Caco-2 (cell line): ENCODE data around the gene KANSL3. TPM values are rescaled to one million over a fixed set of nuclear protein-coding genes. Genes with fewer than 3 reads are reported as not detected.

Source experiments
- BruUV-seq: library from RNA; stranded (reverse); fragments of 400-500 nt; replicated peaks from 2 replicates; lab custom pipeline; 2021; lab: Mats Ljungman, UMichigan
- CTCF ChIA-PET: fragments of 300-600 bp; sonication (Branson Sonifier 250); formaldehyde crosslinking; loops from one replicate; lab custom pipeline; 2022; ENCODE audit warnings: antibody characterized with exemption; lab: Charles Lee
- POLR2A ChIA-PET: fragments of 300-600 bp; sonication (Branson Sonifier 250); formaldehyde crosslinking; loops from one replicate; lab custom pipeline; 2022; ENCODE audit warnings: antibody characterized with exemption; lab: Charles Lee
- DNase-seq, 2 experiments: peaks; one replicate each; pipeline versions ENCODE4 v3.0.0 to v3.0.0-alpha.2; 2020 to 2022
- H3K27me3 ChIP-seq: replicated peaks from 2 replicates; pipeline ENCODE4 v1.6.0; 2011; ENCODE audit warnings: low read length; ENCODE audit not compliant: control insufficient read depth, insufficient read depth
- H3K36me3 ChIP-seq: 2 replicates; pipeline ENCODE4 v1.5.1; 2011; ENCODE audit warnings: low read length; ENCODE audit not compliant: control insufficient read depth, insufficient read depth
- H3K4me1 ChIP-seq: fragments of 250-450 bp; sonication (Bioruptor Pico); 2 replicates; pipeline ENCODE4 v1.5.1; 2020; ENCODE audit warnings: mild to moderate bottlenecking
- H3K4me3 ChIP-seq: 2 replicates; pipeline ENCODE4 v1.5.1; 2011; ENCODE audit warnings: low read depth, mild to moderate bottlenecking, control low read depth, low read length
- H3K9me3 ChIP-seq: fragments of 250-450 bp; sonication (Bioruptor Pico); 2 replicates; pipeline ENCODE4 v1.5.1; 2020; ENCODE audit warnings: mild to moderate bottlenecking, moderate library complexity
- H3K27ac Mint-ChIP-seq: one replicate; pipeline ENCODE4 v1.8.0; 2022; ENCODE audit warnings: mixed read lengths; ENCODE audit not compliant: unreplicated experiment
- H3K27me3 Mint-ChIP-seq: one replicate; pipeline ENCODE4 v1.8.0; 2022; ENCODE audit warnings: mixed read lengths; ENCODE audit not compliant: insufficient read depth, unreplicated experiment
- H3K36me3 Mint-ChIP-seq: one replicate; pipeline ENCODE4 v1.8.0; 2022; ENCODE audit warnings: mild to moderate bottlenecking, mixed read lengths; ENCODE audit not compliant: insufficient read depth, unreplicated experiment
- H3K4me1 Mint-ChIP-seq: one replicate; pipeline ENCODE4 v1.8.0; 2022; ENCODE audit warnings: low read depth, mixed read lengths; ENCODE audit not compliant: unreplicated experiment
- H3K4me3 Mint-ChIP-seq: one replicate; pipeline ENCODE4 v1.8.0; 2022; ENCODE audit warnings: mild to moderate bottlenecking, moderate library complexity, mixed read lengths; ENCODE audit not compliant: unreplicated experiment
- H3K9me3 Mint-ChIP-seq: one replicate; pipeline ENCODE4 v1.8.0; 2022; ENCODE audit warnings: mixed read lengths; ENCODE audit not compliant: unreplicated experiment
- intact Hi-C: fragments of 100-400 bp; cut with micrococcal nuclease; formaldehyde crosslinking; loops from one replicate; pipeline ENCODE4 v1.10.0; 2022; ENCODE audit not compliant: unreplicated experiment
- total RNA-seq: library from RNA; stranded (reverse); gene quantifications from 2 replicates; pipeline ENCODE4 v1.2.3, GENCODE V29; 2022
- TF ChIP-seq, protein P1 (sequence below), 2 experiments: fragments of 200-600 bp in 1 of 2; IDR thresholded peaks; 1 replicate in 1 of 2; 2 replicates in 1 of 2; pipeline versions ENCODE4 v1.5.1 to v1.8.0; 2011 to 2022; ENCODE audit warnings: antibody characterized with exemption in 1 of 2, control low read depth in 1 of 2, inconsistent platforms in 1 of 2, low read depth in 1 of 2, low read length in 1 of 2, mild to moderate bottlenecking in 1 of 2, moderate library complexity in 1 of 2; ENCODE audit not compliant: insufficient read depth in 1 of 2, severe bottlenecking in 1 of 2, unreplicated experiment in 1 of 2

The KANSL3 gene
- total RNA-seq, 1 experiment from 2014 or later = 48.6 TPM

DNA sequence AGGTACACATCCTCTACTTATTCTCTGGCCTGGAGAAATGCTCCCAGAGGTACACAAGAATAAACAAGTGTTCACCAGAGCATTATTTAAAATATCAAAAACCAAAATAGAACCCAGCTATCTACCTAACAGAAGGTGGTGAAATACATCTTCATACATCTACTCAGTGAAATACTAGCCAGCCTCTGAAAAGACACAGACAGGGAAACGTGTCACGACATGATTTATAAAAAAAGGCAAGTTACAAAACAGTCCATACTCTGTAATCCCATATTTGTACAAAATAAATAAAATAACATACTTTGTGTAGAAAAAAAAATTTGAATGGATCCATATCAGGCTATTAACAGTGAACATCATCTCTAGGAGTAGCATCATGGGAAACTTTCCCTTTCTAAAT is 38.2 kb downstream of the KANSL3 start:
- ChIA-PET POLR2A (no interaction called here), CTCF (no interaction called here)
- Mint-ChIP-seq H3K36me3 (peaks cover 43% of the 10 kb centered on the region), H3K27me3 (no peaks in the 10 kb centered on the region), H3K9me3 (no peaks in the 10 kb centered on the region), H3K4me1 (no peaks in the 10 kb centered on the region), H3K27ac (no peak overlapping the region), H3K4me3 (no peak overlapping the region)
- Histone ChIP-seq H3K27me3 (no peaks in the 10 kb centered on the region), H3K4me3 (no peak overlapping the region), H3K4me1 (no peaks in the 10 kb centered on the region), H3K9me3 (no peaks in the 10 kb centered on the region), H3K36me3 (peaks cover 8% of the 10 kb centered on the region)
- intact Hi-C loops = loop anchor here (5.0 kb wide), 1 partner anchor 202 kb away; no protein-coding TSS in a partner anchor
- BruUV-seq = no TSS peak
- TF ChIP-seq, protein P1, sequence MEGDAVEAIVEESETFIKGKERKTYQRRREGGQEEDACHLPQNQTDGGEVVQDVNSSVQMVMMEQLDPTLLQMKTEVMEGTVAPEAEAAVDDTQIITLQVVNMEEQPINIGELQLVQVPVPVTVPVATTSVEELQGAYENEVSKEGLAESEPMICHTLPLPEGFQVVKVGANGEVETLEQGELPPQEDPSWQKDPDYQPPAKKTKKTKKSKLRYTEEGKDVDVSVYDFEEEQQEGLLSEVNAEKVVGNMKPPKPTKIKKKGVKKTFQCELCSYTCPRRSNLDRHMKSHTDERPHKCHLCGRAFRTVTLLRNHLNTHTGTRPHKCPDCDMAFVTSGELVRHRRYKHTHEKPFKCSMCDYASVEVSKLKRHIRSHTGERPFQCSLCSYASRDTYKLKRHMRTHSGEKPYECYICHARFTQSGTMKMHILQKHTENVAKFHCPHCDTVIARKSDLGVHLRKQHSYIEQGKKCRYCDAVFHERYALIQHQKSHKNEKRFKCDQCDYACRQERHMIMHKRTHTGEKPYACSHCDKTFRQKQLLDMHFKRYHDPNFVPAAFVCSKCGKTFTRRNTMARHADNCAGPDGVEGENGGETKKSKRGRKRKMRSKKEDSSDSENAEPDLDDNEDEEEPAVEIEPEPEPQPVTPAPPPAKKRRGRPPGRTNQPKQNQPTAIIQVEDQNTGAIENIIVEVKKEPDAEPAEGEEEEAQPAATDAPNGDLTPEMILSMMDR (IDR thresholded peaks at IDR 0.05; ENCODE audit: insufficient read depth in 1 of 2, low read depth in 1 of 2, low read length in 1 of 2, severe bottlenecking in 1 of 2, unreplicated experiment in 1 of 2) = no peak
- no peak for DNase-seq

DNA sequence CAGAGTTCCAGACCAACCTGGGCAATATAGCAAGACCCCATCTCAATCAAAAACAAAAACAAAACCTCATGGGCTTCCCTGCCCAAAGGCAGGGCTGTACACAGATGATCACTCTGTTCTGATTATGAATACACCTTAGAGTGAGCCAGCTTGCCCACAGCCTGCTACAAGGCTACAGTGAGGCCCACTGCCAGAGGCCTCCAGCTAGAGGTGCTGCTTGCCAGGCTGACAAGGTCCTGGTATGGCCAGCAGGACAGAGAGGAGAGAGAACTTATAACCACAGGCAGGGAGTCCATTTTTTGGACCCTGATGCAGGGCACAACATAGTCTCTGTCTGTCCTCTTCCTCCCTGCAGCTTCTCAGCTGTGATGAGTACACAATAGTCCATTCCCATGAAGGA is 41.5 kb downstream of the KANSL3 start:
- H3K4me1 Mint-ChIP-seq = no peaks in the 10 kb centered on the region
- ChIA-PET CTCF (no interaction called here), POLR2A (no interaction called here)
- no peaks in the 10 kb centered on the region for H3K9me3 ChIP-seq
- H3K36me3 ChIP-seq = peaks cover 2% of the 10 kb centered on the region; the same call in 1 of the 2 replicates
- no peak overlapping the region for H3K4me3 Mint-ChIP-seq
- no peak overlapping the region for H3K4me3 ChIP-seq
- intact Hi-C loops = no loop called here
- no peaks in the 10 kb centered on the region for H3K9me3 Mint-ChIP-seq
- no peaks in the 10 kb centered on the region for H3K4me1 ChIP-seq
- TF ChIP-seq, protein P1 (IDR thresholded peaks at IDR 0.05; ENCODE audit: insufficient read depth in 1 of 2, low read depth in 1 of 2, low read length in 1 of 2, severe bottlenecking in 1 of 2, unreplicated experiment in 1 of 2) = no peak
- H3K27ac Mint-ChIP-seq = no peak overlapping the region
- BruUV-seq = no TSS peak
- H3K36me3 Mint-ChIP-seq = peaks cover 47% of the 10 kb centered on the region
- no peak for DNase-seq
- no peaks in the 10 kb centered on the region for H3K27me3 ChIP-seq
- no peaks in the 10 kb centered on the region for H3K27me3 Mint-ChIP-seq

DNA sequence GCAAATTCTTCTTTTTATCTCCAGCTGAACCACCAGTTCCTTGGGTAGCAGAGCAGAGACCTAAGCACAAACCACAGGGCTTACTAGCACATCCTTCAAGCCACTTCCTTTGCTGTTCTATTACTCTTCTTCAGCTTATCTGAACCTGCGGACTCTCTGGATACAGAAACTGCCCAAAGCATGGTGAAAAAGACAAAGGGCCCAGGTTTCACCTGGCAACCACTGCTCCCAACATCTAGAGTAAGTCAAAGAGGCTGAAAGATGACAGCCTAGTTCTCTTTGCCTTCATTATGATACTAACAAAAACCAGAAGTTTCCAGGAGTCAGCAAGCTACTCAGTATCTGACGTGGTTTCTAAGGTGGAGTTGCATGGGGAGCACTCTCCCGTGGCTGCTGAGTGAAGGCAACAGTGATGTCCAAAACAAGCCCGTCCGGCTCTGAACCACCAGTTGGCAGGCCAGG is 43.4 kb downstream of the KANSL3 start:
- intact Hi-C loops = no loop called here
- TF ChIP-seq, protein P1 (IDR thresholded peaks at IDR 0.05; ENCODE audit: insufficient read depth in 1 of 2, low read depth in 1 of 2, low read length in 1 of 2, severe bottlenecking in 1 of 2, unreplicated experiment in 1 of 2) = no peak
- Mint-ChIP-seq H3K4me1 (no peaks in the 10 kb centered on the region), H3K27ac (no peak overlapping the region), H3K27me3 (no peaks in the 10 kb centered on the region), H3K36me3 (peaks cover 41% of the 10 kb centered on the region), H3K9me3 (no peaks in the 10 kb centered on the region), H3K4me3 (no peak overlapping the region)
- H3K9me3 ChIP-seq = no peaks in the 10 kb centered on the region
- no peaks in the 10 kb centered on the region for H3K27me3 ChIP-seq
- no peak overlapping the region for H3K4me3 ChIP-seq
- H3K4me1 ChIP-seq = no peaks in the 10 kb centered on the region
- BruUV-seq = no TSS peak
- H3K36me3 ChIP-seq = 0 out of 2 replicates have a peak, but pooled peaks cover 1% of the 10 kb centered on the region
- POLR2A ChIA-PET = no interaction called here
- DNase-seq = no peak
- CTCF ChIA-PET = no interaction called here
